ENCODE data around the gene PDK2. TPM values are rescaled to one million over a fixed set of nuclear protein-coding genes. Genes with fewer than 3 reads are reported as not detected.

PDK2 gene
- total and polyA plus RNA-seq, 9 of the 15 experiments (the other 6 are each of a cell fraction or from before 2014, with no cell fraction given), result 0.03 to 2.5 (median 1.4) TPM

- FAIRE-seq (no peak), DNase-seq (ENCODE audit: extremely low read depth in 1 of 4, low spot score in 3 of 4) (no peak), ATAC-seq (no peak)
- no peak overlapping the region for H3K4me3 ChIP-seq
- H3K9ac ChIP-seq (ENCODE audit: insufficient read depth in 1 of 2, low read depth in 2 of 2, low read length in 2 of 2), result no peak overlapping the region
- intact Hi-C loops (cut with micrococcal nuclease), result loop anchor here (2.0 kb wide), 1 partner anchor 84 kb away; no protein-coding TSS in a partner anchor
- BruUV-seq (replicated peaks), result no TSS peak
- no peak overlapping the region for H2AFZ ChIP-seq (ENCODE audit: low read depth, low read length)
- peaks cover 0 to 46% of the 10 kb centered on the region in 2 experiments for H3K4me1 ChIP-seq (replicated peaks in 1 of 2; ENCODE audit: control insufficient read depth in 2 of 2, insufficient read depth in 2 of 2, low read length in 2 of 2)
- no peaks in the 10 kb centered on the region for H3K9me1 ChIP-seq (ENCODE audit: control insufficient read depth, insufficient read depth, low read length)
- in situ Hi-C loops (cut with MboI), result no loop called here
- H3K79me2 ChIP-seq (ENCODE audit: control insufficient read depth, insufficient read depth, low read length), result no peaks in the 10 kb centered on the region
- no peak overlapping the region for H3K27ac ChIP-seq (ENCODE audit: extremely low read depth, low read depth, low read length)
- no peak overlapping the region for H3K4me2 ChIP-seq (ENCODE audit: insufficient read depth, low read length)
- no peak for TF ChIP-seq ZNF584 (CRISPR knock-in tag; IDR thresholded peaks at IDR 0.05; ENCODE audit: low read depth)
- peak; percentile 92 for TF ChIP-seq ZFP36 (IDR thresholded peaks at IDR 0.05; ENCODE audit: low read depth, low read length, partially characterized antibody)
- TF ChIP-seq TAF9B (IDR thresholded peaks at IDR 0.05; ENCODE audit: partially characterized antibody), result no peak
- peak; percentile 63 for TF ChIP-seq ZBTB33 (CRISPR knock-in tag; IDR thresholded peaks at IDR 0.05)
- TF ChIP-seq ZNF436 (CRISPR knock-in tag; IDR thresholded peaks at IDR 0.05), result 0 out of 2 replicates have a peak, but pooled peaks have one; percentile 18
- TF ChIP-seq BCOR (IDR thresholded peaks at IDR 0.05), result peak; percentile 6; the same call in 1 of the 2 replicates
- no peaks in the 10 kb centered on the region for H3K36me3 ChIP-seq (ENCODE audit: control insufficient read depth, insufficient read depth, low read length)
- H3K9me3 ChIP-seq (replicated peaks; ENCODE audit: control insufficient read depth, insufficient read depth, low read depth, low read length), result no peaks in the 10 kb centered on the region
- CTCF ChIA-PET (ENCODE audit: low intra/inter-chr PET ratio), result interaction anchor here (0.7 kb wide), 1 partner anchor 10 kb away, joined by 3 read pairs; no protein-coding TSS in a partner anchor
- POLR2A ChIA-PET, result interaction anchor here (0.6 to 0.9 kb wide), 3 partner anchors 9 to 231 kb away, joined by 3 to 4 read pairs (median 4); partner anchors contain the start of gene XYLT2
- peaks cover 16 to 25% of the 10 kb centered on the region in 2 experiments; a peak in 4 of 5 replicates for H3K27me3 ChIP-seq (ENCODE audit: control insufficient read depth in 2 of 2, insufficient read depth in 2 of 2, low read length in 2 of 2)
- H4K20me1 ChIP-seq (replicated peaks; ENCODE audit: control insufficient read depth, insufficient read depth, low read length), result peaks cover 9% of the 10 kb centered on the region
- 54% methylated on average over 4 of the region's 4 CpGs for WGBS (ENCODE audit: insufficient coverage, low coverage, missing lambda C conversion rate)
Observed at GRCh38 chr17:50114401-50114800, 19.2 kb downstream of the PDK2 start.

All from K562 (cell line).